HUES6 (cell line): ENCODE results near the gene CTSS.
"Not testable (repeated sequence)": the region's sequence is repeated elsewhere in the genome, so short reads cannot be mapped to it uniquely, and the experiment has no call there.

Experiments used
- H3K27ac ChIP-seq: 2 replicates; pipeline ENCODE4 v1.7.0; 2013; ENCODE audit warnings: low read depth, mild to moderate bottlenecking, low read length, inconsistent platforms
- H3K27me3 ChIP-seq: 2 replicates; pipeline ENCODE4 v1.6.1; 2013; ENCODE audit warnings: low read length; ENCODE audit not compliant: control insufficient read depth, insufficient read depth
- H3K36me3 ChIP-seq: 2 replicates; pipeline ENCODE4 v1.6.1; 2013; ENCODE audit warnings: low read length; ENCODE audit not compliant: control insufficient read depth, insufficient read depth
- H3K4me1 ChIP-seq: 2 replicates; pipeline ENCODE4 v1.6.1; 2013; ENCODE audit warnings: low read length; ENCODE audit not compliant: control insufficient read depth, insufficient read depth
- H3K4me3 ChIP-seq: 2 replicates; pipeline ENCODE4 v1.5.1; 2013; ENCODE audit warnings: low read depth, low read length
- H3K9ac ChIP-seq: one replicate; pipeline ENCODE4 v1.6.1; 2013; ENCODE audit warnings: mild to moderate bottlenecking, low read length
- H3K9me3 ChIP-seq: 2 replicates; pipeline ENCODE4 v1.6.1; 2013; ENCODE audit warnings: low read depth, low read length; ENCODE audit not compliant: control insufficient read depth, insufficient read depth

CTSS gene

GRCh38 chr1:150775276-150775675, 9.7 kb upstream of the CTSS start:
- Histone ChIP-seq H3K4me1 (no peaks in the 10 kb centered on the region), H3K36me3 (no peaks in the 10 kb centered on the region), H3K9me3 (peaks cover 3% of the 10 kb centered on the region), H3K27ac (no peak overlapping the region), H3K9ac (no peak overlapping the region), H3K4me3 (no peak overlapping the region), H3K27me3 (no peaks in the 10 kb centered on the region)

GRCh38 chr1:150772326-150772725, 6.7 kb upstream of the CTSS start:
- no peaks in the 10 kb centered on the region for H3K27me3 ChIP-seq
- H3K4me3 ChIP-seq = no peak overlapping the region
- no peak overlapping the region for H3K27ac ChIP-seq
- no peak overlapping the region for H3K9ac ChIP-seq
- H3K4me1 ChIP-seq = no peaks in the 10 kb centered on the region
- H3K9me3 ChIP-seq = no peaks in the 10 kb centered on the region
- no peaks in the 10 kb centered on the region for H3K36me3 ChIP-seq

GRCh38 chr1:150767704-150768103, 2.1 kb upstream of the CTSS start:
- H3K36me3 ChIP-seq, H3K27ac ChIP-seq, H3K4me1 ChIP-seq, H3K27me3 ChIP-seq, H3K9me3 ChIP-seq, H3K4me3 ChIP-seq, H3K9ac ChIP-seq: not testable (repeated sequence)

GRCh38 chr1:150765977-150766301, 361 bp upstream of the CTSS start:
- H3K36me3 ChIP-seq, H3K4me3 ChIP-seq, H3K9me3 ChIP-seq, H3K27me3 ChIP-seq, H3K4me1 ChIP-seq, H3K27ac ChIP-seq, H3K9ac ChIP-seq: not testable (repeated sequence)

GRCh38 chr1:150764617-150765101, 919 bp downstream of the CTSS start:
- H3K27ac ChIP-seq = no peak overlapping the region
- H3K4me1 ChIP-seq = no peaks in the 10 kb centered on the region
- peaks cover 4% of the 10 kb centered on the region for H3K9me3 ChIP-seq
- no peaks in the 10 kb centered on the region for H3K27me3 ChIP-seq
- no peak overlapping the region for H3K9ac ChIP-seq
- H3K4me3 ChIP-seq = no peak overlapping the region
- H3K36me3 ChIP-seq = no peaks in the 10 kb centered on the region

- Histone ChIP-seq H3K9ac (no peak overlapping the region), H3K4me1 (no peaks in the 10 kb centered on the region), H3K27me3 (no peaks in the 10 kb centered on the region), H3K36me3 (no peaks in the 10 kb centered on the region), H3K9me3 (peaks cover 4% of the 10 kb centered on the region), H3K27ac (no peak overlapping the region), H3K4me3 (no peak overlapping the region)
These were observed 2.6 kb downstream of the CTSS start for GRCh38 chr1:150763018-150763417.

- Histone ChIP-seq H3K27ac (no peak overlapping the region), H3K4me3 (no peak overlapping the region), H3K27me3 (no peaks in the 10 kb centered on the region), H3K4me1 (no peaks in the 10 kb centered on the region), H3K36me3 (no peaks in the 10 kb centered on the region), H3K9me3 (peaks cover 4% of the 10 kb centered on the region), H3K9ac (no peak overlapping the region)
These were observed 3.0 kb downstream of the CTSS start for GRCh38 chr1:150762552-150762951.

GRCh38 chr1:150761801-150762200, 3.8 kb downstream of the CTSS start:
- H3K4me3 ChIP-seq = no peak overlapping the region
- no peaks in the 10 kb centered on the region for H3K4me1 ChIP-seq
- no peaks in the 10 kb centered on the region for H3K27me3 ChIP-seq
- H3K27ac ChIP-seq = no peak overlapping the region
- H3K36me3 ChIP-seq = no peaks in the 10 kb centered on the region
- no peak overlapping the region for H3K9ac ChIP-seq
- peaks cover 4% of the 10 kb centered on the region for H3K9me3 ChIP-seq

GRCh38 chr1:150760013-150760412, 5.6 kb downstream of the CTSS start:
- no peaks in the 10 kb centered on the region for H3K27me3 ChIP-seq
- no peak overlapping the region for H3K9ac ChIP-seq
- H3K27ac ChIP-seq = no peak overlapping the region
- H3K9me3 ChIP-seq = peaks cover 4% of the 10 kb centered on the region
- H3K4me1 ChIP-seq = no peaks in the 10 kb centered on the region
- H3K36me3 ChIP-seq = no peaks in the 10 kb centered on the region
- H3K4me3 ChIP-seq = no peak overlapping the region

- no peaks in the 10 kb centered on the region for H3K27me3 ChIP-seq
- no peak overlapping the region for H3K27ac ChIP-seq
- no peak overlapping the region for H3K9ac ChIP-seq
- no peaks in the 10 kb centered on the region for H3K9me3 ChIP-seq
- H3K36me3 ChIP-seq = no peaks in the 10 kb centered on the region
- H3K4me3 ChIP-seq = no peak overlapping the region
- no peaks in the 10 kb centered on the region for H3K4me1 ChIP-seq
These were observed 12.2 kb downstream of the CTSS start for GRCh38 chr1:150753416-150753815.

- Histone ChIP-seq H3K27me3 (no peaks in the 10 kb centered on the region), H3K9ac (no peak overlapping the region), H3K4me3 (no peak overlapping the region), H3K36me3 (no peaks in the 10 kb centered on the region), H3K27ac (no peak overlapping the region), H3K4me1 (no peaks in the 10 kb centered on the region), H3K9me3 (no peaks in the 10 kb centered on the region)
These were observed 14.1 kb downstream of the CTSS start for GRCh38 chr1:150751443-150751842.

- Histone ChIP-seq H3K4me1 (no peaks in the 10 kb centered on the region), H3K27me3 (no peaks in the 10 kb centered on the region), H3K9ac (no peak overlapping the region), H3K36me3 (no peaks in the 10 kb centered on the region), H3K4me3 (no peak overlapping the region), H3K27ac (no peak overlapping the region), H3K9me3 (no peaks in the 10 kb centered on the region)
These were observed 15.8 kb downstream of the CTSS start for GRCh38 chr1:150749720-150750311.
